DMS 273 (cell line): ENCODE results near the gene HPX.
A peak's percentile ranks its signal among the peaks of the same experiment; 100 is the strongest.
"Not testable (repeated sequence)": the region's sequence is repeated elsewhere in the genome, so short reads cannot be mapped to it uniquely, and the experiment has no call there.

Experiments used
- DNase-seq: peaks from one replicate; lab custom pipeline; 2025; ENCODE audit not compliant: unreplicated experiment; lab: John Stamatoyannopoulos, UW

Gene HPX

GRCh38 chr11:6393989-6394670, 46.7 kb downstream of the HPX start:
- peak; percentile 60 for DNase-seq

- DNase-seq = not testable (repeated sequence)
These were observed 48.5 kb downstream of the HPX start for GRCh38 chr11:6392251-6392650.

GRCh38 chr11:6391537-6392134, 49.2 kb downstream of the HPX start:
- no peak for DNase-seq

- no peak for DNase-seq
These were observed 49.9 kb downstream of the HPX start for GRCh38 chr11:6390718-6391469.

- peak; percentile 89 for DNase-seq
These were observed 50.7 kb downstream of the HPX start, which contains the start of gene SMPD1 for GRCh38 chr11:6389905-6390717. TSS of gene SMPD1 (plus strand) at chr11:6390474. CDS start at chr11:6390599, 125 bp downstream.

- no peak for DNase-seq
These were observed 52.0 kb downstream of the HPX start for GRCh38 chr11:6388748-6389147.

GRCh38 chr11:6387811-6388599, 52.8 kb downstream of the HPX start:
- no peak for DNase-seq

GRCh38 chr11:6385046-6385777, 55.6 kb downstream of the HPX start:
- DNase-seq = no peak
